WTC11 (cell line): ENCODE data around the gene AKAP13. TPM values are rescaled to one million over a fixed set of nuclear protein-coding genes. Genes with fewer than 3 reads are reported as not detected.

Experiments used
- ATAC-seq: fragments of 200-7000 bp; cut with Tn5 transposase; 2 replicates; pipeline ENCODE4 v1.10.0; 2021; ENCODE audit warnings: mild to moderate bottlenecking, moderate library complexity
- CTCF ChIA-PET: fragments of 300-600 bp; sonication (Branson Sonifier 250); formaldehyde crosslinking; loops from one replicate; lab custom pipeline; 2021; ENCODE audit warnings: antibody characterized with exemption; lab: Charles Lee
- POLR2A ChIA-PET: fragments of 350-600 bp; sonication (Branson Sonifier 250); formaldehyde crosslinking; loops from one replicate; lab custom pipeline; 2021; ENCODE audit warnings: antibody characterized with exemption; lab: Charles Lee
- DNase-seq: peaks from one replicate; pipeline ENCODE4 v3.0.0; 2021; ENCODE audit warnings: low spot score
- H3K27ac Mint-ChIP-seq: 2 replicates; pipeline ENCODE4 v1.8.0; 2021; ENCODE audit warnings: mixed read lengths
- H3K27me3 Mint-ChIP-seq: 2 replicates; pipeline ENCODE4 v1.8.0; 2021; ENCODE audit warnings: low read depth, mild to moderate bottlenecking, moderate library complexity, mixed read lengths
- H3K36me3 Mint-ChIP-seq: 2 replicates; pipeline ENCODE4 v1.8.0; 2021; ENCODE audit warnings: mixed read lengths
- H3K4me1 Mint-ChIP-seq: 2 replicates; pipeline ENCODE4 v1.8.0; 2022; ENCODE audit warnings: mixed read lengths
- H3K4me3 Mint-ChIP-seq: 2 replicates; pipeline ENCODE4 v1.8.0; 2021; ENCODE audit warnings: mild to moderate bottlenecking, moderate library complexity, mixed read lengths
- H3K9me3 Mint-ChIP-seq: 2 replicates; pipeline ENCODE4 v1.8.0; 2021; ENCODE audit warnings: mixed read lengths
- ARID4B ChIP-seq: sonication (generic); formaldehyde crosslinking; IDR thresholded peaks from 2 replicates; pipeline ENCODE4 v1.8.0; 2023; ENCODE audit warnings: missing genetic modification reagents, mild to moderate bottlenecking, borderline replicate concordance
- ATF1 ChIP-seq: sonication (generic); formaldehyde crosslinking; IDR thresholded peaks from 2 replicates; pipeline ENCODE4 v1.8.1; 2023; ENCODE audit warnings: mild to moderate bottlenecking, moderate library complexity, missing genetic modification reagents
- ATF2 ChIP-seq: sonication (generic); formaldehyde crosslinking; IDR thresholded peaks from 2 replicates; pipeline ENCODE4 v1.8.1; 2022; ENCODE audit warnings: low read depth, missing genetic modification reagents, borderline replicate concordance
- E2F5 ChIP-seq: sonication (generic); formaldehyde crosslinking; IDR thresholded peaks from 2 replicates; pipeline ENCODE4 v1.8.1; 2022; ENCODE audit warnings: mild to moderate bottlenecking, moderate library complexity, missing genetic modification reagents
- FOXP1 ChIP-seq: sonication (generic); formaldehyde crosslinking; IDR thresholded peaks from 2 replicates; pipeline ENCODE4 v1.8.0; 2022; ENCODE audit warnings: missing genetic modification reagents, mild to moderate bottlenecking, moderate library complexity, borderline replicate concordance
- HMGXB4 ChIP-seq: sonication (generic); formaldehyde crosslinking; IDR thresholded peaks from 2 replicates; pipeline ENCODE4 v1.8.1; 2023; ENCODE audit warnings: mild to moderate bottlenecking, moderate library complexity, missing genetic modification reagents
- IRF1 ChIP-seq: sonication (generic); formaldehyde crosslinking; IDR thresholded peaks from 2 replicates; pipeline ENCODE4 v1.8.0; 2023; ENCODE audit warnings: missing genetic modification reagents
- KAT7 ChIP-seq: sonication (generic); formaldehyde crosslinking; IDR thresholded peaks from 2 replicates; pipeline ENCODE4 v1.8.1; 2023; ENCODE audit warnings: missing genetic modification reagents, mild to moderate bottlenecking, borderline replicate concordance
- MLX ChIP-seq: sonication (generic); formaldehyde crosslinking; IDR thresholded peaks from 2 replicates; pipeline ENCODE4 v1.8.1; 2023; ENCODE audit warnings: mild to moderate bottlenecking, missing genetic modification reagents, moderate library complexity
- NFATC4 ChIP-seq: fragments of 250-450 bp; sonication (Bioruptor Pico); IDR thresholded peaks from 2 replicates; pipeline ENCODE4 v1.9.0; 2021; ENCODE audit warnings: mild to moderate bottlenecking
- OVOL2 ChIP-seq: fragments of 250-450 bp; sonication (Bioruptor Pico); IDR thresholded peaks from 2 replicates; pipeline ENCODE4 v1.9.0; 2021; ENCODE audit warnings: mild to moderate bottlenecking, borderline replicate concordance
- SMAD3 ChIP-seq: sonication (generic); formaldehyde crosslinking; IDR thresholded peaks from 2 replicates; pipeline ENCODE4 v1.8.0; 2022; ENCODE audit warnings: missing genetic modification reagents, mild to moderate bottlenecking, borderline replicate concordance
- SOX15 ChIP-seq: fragments of 250-450 bp; sonication (Bioruptor Pico); IDR thresholded peaks from 2 replicates; pipeline ENCODE4 v1.9.0; 2021; ENCODE audit warnings: mild to moderate bottlenecking
- TEAD4 ChIP-seq: sonication (generic); formaldehyde crosslinking; IDR thresholded peaks from 2 replicates; pipeline ENCODE4 v1.8.0; 2022; ENCODE audit warnings: mild to moderate bottlenecking, missing genetic modification reagents
- TP53 ChIP-seq: sonication (generic); formaldehyde crosslinking; IDR thresholded peaks from 2 replicates; pipeline ENCODE4 v1.8.1; 2023; ENCODE audit warnings: mild to moderate bottlenecking, missing genetic modification reagents
- ZBTB21 ChIP-seq: sonication (generic); formaldehyde crosslinking; IDR thresholded peaks from 2 replicates; pipeline ENCODE4 v1.8.1; 2023; ENCODE audit warnings: mild to moderate bottlenecking, missing genetic modification reagents, borderline replicate concordance
- ZNF121 ChIP-seq: sonication (generic); formaldehyde crosslinking; IDR thresholded peaks from 2 replicates; pipeline ENCODE4 v1.8.0; 2023; ENCODE audit warnings: missing genetic modification reagents
- ZNF138 ChIP-seq: sonication (generic); formaldehyde crosslinking; conservative IDR thresholded peaks from 2 replicates; pipeline ENCODE4 v1.8.1; 2022; ENCODE audit warnings: mild to moderate bottlenecking, moderate library complexity, missing genetic modification reagents
- ZNF671 ChIP-seq: fragments of 250-450 bp; sonication (Bioruptor Pico); IDR thresholded peaks from 2 replicates; pipeline ENCODE4 v1.8.0; 2021; ENCODE audit warnings: mild to moderate bottlenecking
- ZSCAN18 ChIP-seq: fragments of 250-450 bp; sonication (Bioruptor Pico); IDR thresholded peaks from 2 replicates; pipeline ENCODE4 v2.1.2; 2022; ENCODE audit warnings: mild to moderate bottlenecking, moderate library complexity
- total RNA-seq: library from RNA; stranded (reverse); gene quantifications from 3 replicates; pipeline ENCODE4 v1.2.3, GENCODE V29; 2021

AKAP13 gene
- total RNA-seq, 1 experiment from 2014 or later, result 50.3 TPM

- DNase-seq (no peak), ATAC-seq (no peak)
- Mint-ChIP-seq H3K4me3 (no peak overlapping the region), H3K27me3 (no peaks in the 10 kb centered on the region), H3K9me3 (no peaks in the 10 kb centered on the region), H3K4me1 (peaks cover 40% of the 10 kb centered on the region), H3K27ac (no peak overlapping the region), H3K36me3 (no peaks in the 10 kb centered on the region)
- ChIA-PET CTCF (interaction anchor here (0.9 kb wide), 1 partner anchor 86 kb away, joined by 4 read pairs; no protein-coding TSS in a partner anchor), POLR2A (interaction anchor here (1.0 kb wide), 1 partner anchor 22 kb away, joined by 5 read pairs; no protein-coding TSS in a partner anchor)
- TF ChIP-seq ARID4B, result no peak
- TF ChIP-seq ZNF138 (CRISPR knock-in tag), result no peak
- no peak for TF ChIP-seq ATF1 (CRISPR knock-in tag)
- no peak for TF ChIP-seq ZSCAN18 (CRISPR knock-in tag)
- TF ChIP-seq ATF2 (CRISPR knock-in tag), result no peak
- TF ChIP-seq SMAD3 (CRISPR knock-in tag), result no peak
- no peak for TF ChIP-seq NFATC4
- TF ChIP-seq HMGXB4 (CRISPR knock-in tag), result no peak
- no peak for TF ChIP-seq TEAD4
- no peak for TF ChIP-seq KAT7
- TF ChIP-seq TP53 (CRISPR knock-in tag), result no peak
- TF ChIP-seq IRF1, result no peak
- no peak for TF ChIP-seq OVOL2 (CRISPR knock-in tag)
These were observed 20.2 kb downstream of the AKAP13 start for GRCh38 chr15:85400606-85401005.

GRCh38 chr15:85401108-85401774, 20.8 kb downstream of the AKAP13 start:
- CTCF ChIA-PET, result interaction anchor here (0.9 to 1.6 kb wide), 2 partner anchors 8 to 85 kb away, joined by 3 to 4 read pairs; no protein-coding TSS in a partner anchor
- no peak for DNase-seq
- Mint-ChIP-seq H3K9me3 (no peaks in the 10 kb centered on the region), H3K4me3 (no peak overlapping the region), H3K27me3 (no peaks in the 10 kb centered on the region), H3K4me1 (peaks cover 38% of the 10 kb centered on the region), H3K27ac (peak overlapping the region; percentile 64), H3K36me3 (no peaks in the 10 kb centered on the region)
- ATAC-seq, result no peak
- POLR2A ChIA-PET, result interaction anchor here (1.0 kb wide), 1 partner anchor 23 kb away, joined by 5 read pairs; no protein-coding TSS in a partner anchor
- TF ChIP-seq HMGXB4 (CRISPR knock-in tag) (no peak), ZNF121 (no peak), SOX15 (CRISPR knock-in tag) (no peak), NFATC4 (no peak), FOXP1 (CRISPR knock-in tag) (no peak), ZNF671 (no peak), MLX (CRISPR knock-in tag) (no peak), IRF1 (no peak), ZBTB21 (no peak), E2F5 (no peak)
